Uterus (tissue), 2 donors: ENCODE results near the gene RAD52.

Source experiments
- CTCF ChIP-seq, 4 experiments: fragments of 200-600 bp in 2 of 4; fragments of 450-650 bp in 2 of 4; sonication (generic) in 2 of 4; IDR thresholded peaks; one replicate each; pipeline ENCODE4 v1.5.1; 2016 to 2019; ENCODE audit warnings: antibody characterized with exemption in 4 of 4, mild to moderate bottlenecking in 2 of 4, moderate library complexity in 1 of 4
- POLR2A ChIP-seq, 2 donors: fragments of 450-650 bp; IDR thresholded peaks; one replicate each; pipeline ENCODE4 v1.6.1; 2016; ENCODE audit warnings: antibody characterized with exemption in 2 of 2, mild to moderate bottlenecking in 1 of 2, moderate library complexity in 1 of 2

GRCh38 chr12:997505-997904, 48.0 kb upstream of the RAD52 start:
- TF ChIP-seq CTCF (IDR thresholded peaks at IDR 0.05) (no peak), POLR2A (IDR thresholded peaks at IDR 0.05) (no peak)
